Liver (tissue), 9 donors: Measurements from ENCODE around the gene MXRA8. TPM values are rescaled to one million over a fixed set of nuclear protein-coding genes. Genes with fewer than 3 reads are reported as not detected.

Experiments used
- DNase-seq: peaks from one replicate; pipeline ENCODE4 v3.0.0-alpha.2; 2017; ENCODE audit warnings: low spot score
- H3K27ac ChIP-seq, 2 donors: one replicate each; pipeline ENCODE4 v1.7.0; 2013; ENCODE audit warnings: inconsistent platforms in 2 of 2, low read length in 2 of 2, control low read depth in 1 of 2, low read depth in 1 of 2, mild to moderate bottlenecking in 1 of 2
- H3K27me3 ChIP-seq, 4 donors: one replicate each; pipeline versions ENCODE4 v1.6.1 to v1.7.0; 2013; ENCODE audit warnings: low read length in 3 of 4, inconsistent platforms in 1 of 4, mild to moderate bottlenecking in 1 of 4, moderate library complexity in 1 of 4; ENCODE audit not compliant: control insufficient read depth in 4 of 4, insufficient read depth in 4 of 4
- H3K36me3 ChIP-seq, 4 donors: one replicate each; pipeline versions ENCODE4 v1.6.1 to v1.7.0; 2013; ENCODE audit warnings: low read length in 3 of 4, mild to moderate bottlenecking in 3 of 4, low read depth in 1 of 4, moderate library complexity in 1 of 4; ENCODE audit not compliant: control insufficient read depth in 4 of 4, insufficient read depth in 3 of 4
- H3K4me1 ChIP-seq, 4 donors: one replicate each; pipeline versions ENCODE4 v1.6.1 to v1.7.0; 2013; ENCODE audit warnings: low read length in 3 of 4, mild to moderate bottlenecking in 3 of 4, moderate library complexity in 1 of 4; ENCODE audit not compliant: control insufficient read depth in 4 of 4, insufficient read depth in 4 of 4
- H3K4me3 ChIP-seq, 3 donors: one replicate each; pipeline versions ENCODE4 v1.6.1 to v1.7.0; 2013; ENCODE audit warnings: low read length in 3 of 3, control low read depth in 1 of 3, low read depth in 1 of 3, mild to moderate bottlenecking in 1 of 3
- H3K9ac ChIP-seq, 2 donors: one replicate each; pipeline ENCODE4 v1.7.0; 2013; ENCODE audit warnings: low read length in 2 of 2, mild to moderate bottlenecking in 2 of 2, moderate library complexity in 2 of 2, control low read depth in 1 of 2, low read depth in 1 of 2
- H3K9me3 ChIP-seq, 4 donors: one replicate each; pipeline versions ENCODE4 v1.6.1 to v1.7.0; 2013; ENCODE audit warnings: low read length in 3 of 4; ENCODE audit not compliant: control insufficient read depth in 4 of 4
- ATF3 ChIP-seq: IDR thresholded peaks from 2 replicates; pipeline ENCODE4 v1.6.1; 2016; ENCODE audit warnings: antibody characterized with exemption
- FOXA2 ChIP-seq: IDR thresholded peaks from 2 replicates; pipeline ENCODE4 v1.6.1; 2016; ENCODE audit warnings: antibody characterized with exemption
- GABPA ChIP-seq, 2 donors: IDR thresholded peaks in 1 of 2; conservative IDR thresholded peaks in 1 of 2; 2 replicates each; pipeline ENCODE4 v1.6.1; 2016; ENCODE audit warnings: antibody characterized with exemption in 2 of 2, mild to moderate bottlenecking in 1 of 2, moderate library complexity in 1 of 2
- HNF4G ChIP-seq: IDR thresholded peaks from 2 replicates; pipeline ENCODE4 v1.6.1; 2016; ENCODE audit warnings: antibody characterized with exemption
- JUND ChIP-seq, 2 donors: IDR thresholded peaks; 2 replicates each; pipeline ENCODE4 v1.6.1; 2016; ENCODE audit warnings: antibody characterized with exemption in 2 of 2
- NR2F2 ChIP-seq: IDR thresholded peaks from 2 replicates; pipeline ENCODE4 v1.6.1; 2016; ENCODE audit warnings: antibody characterized with exemption
- RAD21 ChIP-seq, 2 donors: IDR thresholded peaks; 2 replicates each; pipeline ENCODE4 v1.6.1; 2016; ENCODE audit warnings: antibody characterized with exemption in 2 of 2, mild to moderate bottlenecking in 2 of 2
- SP1 ChIP-seq: IDR thresholded peaks from 2 replicates; pipeline ENCODE4 v1.6.1; 2018; ENCODE audit warnings: antibody characterized with exemption, mild to moderate bottlenecking
- TAF1 ChIP-seq: conservative IDR thresholded peaks from 2 replicates; pipeline ENCODE4 v1.6.1; 2016; ENCODE audit warnings: antibody characterized with exemption, mild to moderate bottlenecking
- ZBTB33 ChIP-seq: IDR thresholded peaks from 2 replicates; pipeline ENCODE4 v1.6.1; 2016; ENCODE audit warnings: antibody characterized with exemption
- WGBS: extraction: QIAGEN DNeasy Blood & Tissue Kit; methylation state at CpG from one replicate; pipeline ENCODE4 v1.1.7; 2013; 5-methylcytosine and 5-hydroxymethylcytosine counted together
- polyA plus RNA-seq, 2 donors: library from polyadenylated mRNA; stranded (reverse) in 1 of 2; unstranded in 1 of 2; fragments of 200-250 nt in 1 of 2; fragments of >200 nt in 1 of 2; fragmentation: Nextera tagmentation in 1 of 2; extraction: Ambion mirVana in 1 of 2; gene quantifications; one replicate each; pipeline versions ENCODE4 v1.2.1 to v1.2.3, GENCODE V29; 2013 to 2015
- total RNA-seq, 2 donors: library from RNA; depleted of rRNA; stranded (reverse); fragments of >200 nt; gene quantifications; one replicate each; pipeline ENCODE4 v1.2.3, GENCODE V29; 2014
- TF ChIP-seq, protein P1 (sequence below): fragments of 150-350 bp; IDR thresholded peaks from 2 replicates; pipeline ENCODE4 v1.5.1; 2017; ENCODE audit warnings: improper control_type of control experiment, low read depth, low read length; ENCODE audit not compliant: missing input control
- donor health status: healthy.
- donor health status: healthy.
- donor health status: healthy.
- donor health status: healthy.
- donor health status: healthy.

MXRA8 gene
- total and polyA plus RNA-seq, 4 donors: 1.8 to 5.9 (median 4.2) TPM

- DNase-seq: peak; percentile 74
- Histone ChIP-seq H3K4me1 (peaks cover 18 to 44% (median 34%) of the 10 kb centered on the region in 4 donors), H3K4me3 (no peak overlapping the region), H3K27ac (peak overlapping the region; percentile 37 to 40), H3K9me3 (no peaks in the 10 kb centered on the region), H3K9ac (peak overlapping the region in 1 of 2 donors; percentile 25), H3K27me3 (no peaks in the 10 kb centered on the region), H3K36me3 (no peaks in the 10 kb centered on the region)
- 51% methylated on average over 25 of the region's 25 CpGs for WGBS
- TF ChIP-seq FOXA2 (no peak), TAF1 (no peak), SP1 (no peak), HNF4G (no peak), RAD21 (IDR thresholded peaks at IDR 0.05) (no peak), NR2F2 (no peak), JUND (IDR thresholded peaks at IDR 0.05) (no peak), ZBTB33 (no peak)
- TF ChIP-seq, protein P1, sequence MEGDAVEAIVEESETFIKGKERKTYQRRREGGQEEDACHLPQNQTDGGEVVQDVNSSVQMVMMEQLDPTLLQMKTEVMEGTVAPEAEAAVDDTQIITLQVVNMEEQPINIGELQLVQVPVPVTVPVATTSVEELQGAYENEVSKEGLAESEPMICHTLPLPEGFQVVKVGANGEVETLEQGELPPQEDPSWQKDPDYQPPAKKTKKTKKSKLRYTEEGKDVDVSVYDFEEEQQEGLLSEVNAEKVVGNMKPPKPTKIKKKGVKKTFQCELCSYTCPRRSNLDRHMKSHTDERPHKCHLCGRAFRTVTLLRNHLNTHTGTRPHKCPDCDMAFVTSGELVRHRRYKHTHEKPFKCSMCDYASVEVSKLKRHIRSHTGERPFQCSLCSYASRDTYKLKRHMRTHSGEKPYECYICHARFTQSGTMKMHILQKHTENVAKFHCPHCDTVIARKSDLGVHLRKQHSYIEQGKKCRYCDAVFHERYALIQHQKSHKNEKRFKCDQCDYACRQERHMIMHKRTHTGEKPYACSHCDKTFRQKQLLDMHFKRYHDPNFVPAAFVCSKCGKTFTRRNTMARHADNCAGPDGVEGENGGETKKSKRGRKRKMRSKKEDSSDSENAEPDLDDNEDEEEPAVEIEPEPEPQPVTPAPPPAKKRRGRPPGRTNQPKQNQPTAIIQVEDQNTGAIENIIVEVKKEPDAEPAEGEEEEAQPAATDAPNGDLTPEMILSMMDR: no peak
Measured at GRCh38 chr1:1305300-1306069, 52.9 kb downstream of the MXRA8 start.

- 44% methylated on average over 29 of the region's 29 CpGs for WGBS
- no peak overlapping the region for H3K4me3 ChIP-seq
Measured at GRCh38 chr1:1304331-1305299, 53.7 kb downstream of the MXRA8 start.

More at GRCh38 chr1:1304331-1305299, 53.7 kb downstream of the MXRA8 start:
- Histone ChIP-seq H3K9me3 (no peaks in the 10 kb centered on the region), H3K9ac (peak overlapping the region in 1 of 2 donors; percentile 25), H3K27ac (peak overlapping the region; percentile 37 to 40), H3K4me1 (peaks cover 16 to 39% (median 33%) of the 10 kb centered on the region in 4 donors), H3K27me3 (no peaks in the 10 kb centered on the region), H3K36me3 (no peaks in the 10 kb centered on the region)
- TF ChIP-seq GABPA (IDR thresholded peaks at IDR 0.05 in 1 of 2, conservative IDR thresholded peaks at IDR 0.05 in 1 of 2) (peak in 1 of 2 donors; percentile 18), ATF3 (no peak)
- peak; percentile 51 for DNase-seq
